MCF 10A (cell line): ENCODE measurements around the gene SP8. TPM values are rescaled to one million over a fixed set of nuclear protein-coding genes. Genes with fewer than 3 reads are reported as not detected.

ENCODE experiments used
- BruUV-seq: library from RNA; stranded (reverse); fragments of 400-500 nt; replicated peaks from 2 replicates; lab custom pipeline; 2021; lab: Mats Ljungman, UMichigan
- CTCF ChIA-PET: fragments of 300-600 bp; sonication (Branson Sonifier 250); formaldehyde crosslinking; extraction: SDS; loops from one replicate; lab custom pipeline; 2021; ENCODE audit warnings: antibody characterized with exemption, inconsistent platforms; lab: Yijun Ruan, JAX
- POLR2A ChIA-PET: fragments of 300-600, 350-650 bp; sonication (Branson Sonifier 250); formaldehyde crosslinking; extraction: SDS; loops from one replicate; lab custom pipeline; 2020; ENCODE audit warnings: antibody characterized with exemption, inconsistent platforms; lab: Yijun Ruan, JAX
- DNase-seq: peaks from one replicate; pipeline ENCODE4 v3.0.0-alpha.2; 2018; ENCODE audit not compliant: unreplicated experiment
- H3K27ac Mint-ChIP-seq: one replicate; pipeline ENCODE4 v1.8.0; 2022; ENCODE audit warnings: mild to moderate bottlenecking, low read depth, mixed read lengths; ENCODE audit not compliant: unreplicated experiment
- H3K27me3 Mint-ChIP-seq: one replicate; pipeline ENCODE4 v1.8.0; 2022; ENCODE audit warnings: mixed read lengths; ENCODE audit not compliant: insufficient read depth, unreplicated experiment
- H3K36me3 Mint-ChIP-seq: one replicate; pipeline ENCODE4 v1.8.0; 2022; ENCODE audit warnings: mild to moderate bottlenecking, moderate library complexity, mixed read lengths; ENCODE audit not compliant: insufficient read depth, unreplicated experiment
- H3K4me1 Mint-ChIP-seq: one replicate; pipeline ENCODE4 v1.8.0; 2022; ENCODE audit warnings: mixed read lengths; ENCODE audit not compliant: insufficient read depth, unreplicated experiment
- H3K4me3 Mint-ChIP-seq: one replicate; pipeline ENCODE4 v1.8.0; 2022; ENCODE audit warnings: mild to moderate bottlenecking, moderate library complexity, mixed read lengths; ENCODE audit not compliant: unreplicated experiment
- H3K9me3 Mint-ChIP-seq: one replicate; pipeline ENCODE4 v1.8.0; 2022; ENCODE audit warnings: mixed read lengths; ENCODE audit not compliant: unreplicated experiment
- CTCF ChIP-seq: fragments of 200-600 bp; IDR thresholded peaks from one replicate; pipeline ENCODE4 v1.8.0; 2022; ENCODE audit warnings: antibody characterized with exemption, mild to moderate bottlenecking; ENCODE audit not compliant: unreplicated experiment
- intact Hi-C: fragments of 100-400 bp; cut with micrococcal nuclease; formaldehyde crosslinking; loops from 2 replicates; pipeline ENCODE4 v1.14.1; 2022
- total RNA-seq: library from RNA; stranded (reverse); gene quantifications from 2 replicates; pipeline ENCODE4 v1.2.3, GENCODE V29; 2022

Gene SP8
- total RNA-seq, 1 experiment from 2014 or later: 0.16 TPM

GRCh38 chr7:20783125-20783699 lies 3.5 kb downstream of the SP8 start:
- DNase-seq: no peak
- intact Hi-C loops: no loop called here
- no peak overlapping the region for H3K4me3 Mint-ChIP-seq
- peaks cover 6% of the 10 kb centered on the region for H3K4me1 Mint-ChIP-seq
- no peaks in the 10 kb centered on the region for H3K9me3 Mint-ChIP-seq
- BruUV-seq: no TSS peak
- H3K27ac Mint-ChIP-seq: no peak overlapping the region
- peaks cover 17% of the 10 kb centered on the region for H3K27me3 Mint-ChIP-seq
- CTCF ChIA-PET: interaction anchor here (0.6 to 3.5 kb wide), 3 partner anchors 9 to 724 kb away, joined by 3 to 31 read pairs (median 3); no protein-coding TSS in a partner anchor
- no peak for TF ChIP-seq CTCF
- POLR2A ChIA-PET: interaction anchor here (0.7 kb wide), 1 partner anchor 83 kb away, joined by 4 read pairs; no protein-coding TSS in a partner anchor
- no peaks in the 10 kb centered on the region for H3K36me3 Mint-ChIP-seq

- no peak for TF ChIP-seq CTCF
- H3K4me1 Mint-ChIP-seq: peaks cover 10% of the 10 kb centered on the region
- BruUV-seq: no TSS peak
- H3K9me3 Mint-ChIP-seq: no peaks in the 10 kb centered on the region
- ChIA-PET CTCF (interaction anchor here (0.5 to 5.1 kb wide), 11 partner anchors 13 to 1132 kb away, joined by 3 to 125 read pairs (median 4); no protein-coding TSS in a partner anchor), POLR2A (no interaction called here)
- H3K36me3 Mint-ChIP-seq: no peaks in the 10 kb centered on the region
- no peak for DNase-seq
- intact Hi-C loops: loop anchor here (5.0 to 10.0 kb wide), 3 partner anchors 216 to 1306 kb away; no protein-coding TSS in a partner anchor
- H3K27me3 Mint-ChIP-seq: peaks cover 37% of the 10 kb centered on the region
- no peak overlapping the region for H3K4me3 Mint-ChIP-seq
- no peak overlapping the region for H3K27ac Mint-ChIP-seq
Measured at GRCh38 chr7:20779041-20779440, 7.6 kb downstream of the SP8 start.

GRCh38 chr7:20778063-20778721 lies 8.5 kb downstream of the SP8 start:
- peaks cover 37% of the 10 kb centered on the region for H3K27me3 Mint-ChIP-seq
- intact Hi-C loops: loop anchor here (1.0 to 10.0 kb wide), 4 partner anchors 217 to 1307 kb away; no protein-coding TSS in a partner anchor

More at GRCh38 chr7:20778063-20778721, 8.5 kb downstream of the SP8 start:
- Mint-ChIP-seq H3K27ac (no peak overlapping the region), H3K4me3 (peak overlapping the region; percentile 58), H3K4me1 (peaks cover 10% of the 10 kb centered on the region), H3K36me3 (no peaks in the 10 kb centered on the region), H3K9me3 (no peaks in the 10 kb centered on the region)
- no TSS peak for BruUV-seq
- peak; percentile 21 for DNase-seq
- TF ChIP-seq CTCF: peak; percentile 81
- POLR2A ChIA-PET: no interaction called here
- CTCF ChIA-PET: interaction anchor here (0.5 to 5.1 kb wide), 20 partner anchors 11 to 1004 kb away, joined by 3 to 125 read pairs (median 3); no protein-coding TSS in a partner anchor
